ENCODE measurements around the gene IGFBP2. TPM values are rescaled to one million over a fixed set of nuclear protein-coding genes. Genes with fewer than 3 reads are reported as not detected.

The IGFBP2 gene
- total and polyA plus RNA-seq, 9 of the 15 experiments (the other 6 are each of a cell fraction or from before 2014, with no cell fraction given) = 0.93 TPM; not detected in 8

- TF ChIP-seq TCF3 (CRISPR knock-in tag; IDR thresholded peaks at IDR 0.05) (peak; percentile 77), EP300 (IDR thresholded peaks at IDR 0.05; ENCODE audit: low read length) (peak; percentile 59; the same call in 1 of the 2 replicates), CREM (IDR thresholded peaks at IDR 0.05; ENCODE audit: low read depth) (peak; percentile 47; the same call in 1 of the 2 replicates), RNF2 (IDR thresholded peaks at IDR 0.05) (peak; percentile 51; the same call in 1 of the 2 replicates), EGR1 (conservative IDR thresholded peaks at IDR 0.05) (peak; percentile 87), LCOR (CRISPR knock-in tag; IDR thresholded peaks at IDR 0.05) (0 out of 2 replicates have a peak, but pooled peaks have one; percentile 46), ARID1B (IDR thresholded peaks at IDR 0.05) (peak; percentile 80), ZNF12 (CRISPR knock-in tag; IDR thresholded peaks at IDR 0.05) (no peak), TBL1XR1 (IDR thresholded peaks at IDR 0.05; ENCODE audit: low read length in 2 of 2) (peak in 1 of 2 experiments; percentile 18; a peak in 1 of 4 replicates), ZBTB8A (IDR thresholded peaks at IDR 0.05; ENCODE audit: partially characterized antibody) (no peak), NFE2 (IDR thresholded peaks at IDR 0.05; ENCODE audit: low read depth) (no peak), PPARD (CRISPR knock-in tag; IDR thresholded peaks at IDR 0.05) (no peak), BHLHE40 (IDR thresholded peaks at IDR 0.05; ENCODE audit: low read length) (peak; percentile 60; the same call in 1 of the 2 replicates), DPF2 (IDR thresholded peaks at IDR 0.05) (peak; percentile 79), KLF16 (IDR thresholded peaks at IDR 0.05) (peak; percentile 67; the same call in 1 of the 2 replicates), RCOR1 (IDR thresholded peaks at IDR 0.05; ENCODE audit: borderline replicate concordance in 1 of 2, low read depth in 2 of 2, low read length in 2 of 2) (peak in 1 of 2 experiments; percentile 83; a peak in 2 of 4 replicates), FIP1L1 (IDR thresholded peaks at IDR 0.05; ENCODE audit: low read depth, low read length, poor library complexity, severe bottlenecking) (no peak)
- TF ChIP-seq, protein P1, sequence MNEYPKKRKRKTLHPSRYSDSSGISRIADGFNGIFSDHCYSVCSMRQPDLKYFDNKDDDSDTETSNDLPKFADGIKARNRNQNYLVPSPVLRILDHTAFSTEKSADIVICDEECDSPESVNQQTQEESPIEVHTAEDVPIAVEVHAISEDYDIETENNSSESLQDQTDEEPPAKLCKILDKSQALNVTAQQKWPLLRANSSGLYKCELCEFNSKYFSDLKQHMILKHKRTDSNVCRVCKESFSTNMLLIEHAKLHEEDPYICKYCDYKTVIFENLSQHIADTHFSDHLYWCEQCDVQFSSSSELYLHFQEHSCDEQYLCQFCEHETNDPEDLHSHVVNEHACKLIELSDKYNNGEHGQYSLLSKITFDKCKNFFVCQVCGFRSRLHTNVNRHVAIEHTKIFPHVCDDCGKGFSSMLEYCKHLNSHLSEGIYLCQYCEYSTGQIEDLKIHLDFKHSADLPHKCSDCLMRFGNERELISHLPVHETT (CRISPR knock-in tag; conservative IDR thresholded peaks at IDR 0.05 in 1 of 2, IDR thresholded peaks at IDR 0.05 in 1 of 2) = 0 out of 4 replicates have a peak, but pooled peaks of 1 of the 2 experiments have one; percentile 59
- TF ChIP-seq, protein P2, sequence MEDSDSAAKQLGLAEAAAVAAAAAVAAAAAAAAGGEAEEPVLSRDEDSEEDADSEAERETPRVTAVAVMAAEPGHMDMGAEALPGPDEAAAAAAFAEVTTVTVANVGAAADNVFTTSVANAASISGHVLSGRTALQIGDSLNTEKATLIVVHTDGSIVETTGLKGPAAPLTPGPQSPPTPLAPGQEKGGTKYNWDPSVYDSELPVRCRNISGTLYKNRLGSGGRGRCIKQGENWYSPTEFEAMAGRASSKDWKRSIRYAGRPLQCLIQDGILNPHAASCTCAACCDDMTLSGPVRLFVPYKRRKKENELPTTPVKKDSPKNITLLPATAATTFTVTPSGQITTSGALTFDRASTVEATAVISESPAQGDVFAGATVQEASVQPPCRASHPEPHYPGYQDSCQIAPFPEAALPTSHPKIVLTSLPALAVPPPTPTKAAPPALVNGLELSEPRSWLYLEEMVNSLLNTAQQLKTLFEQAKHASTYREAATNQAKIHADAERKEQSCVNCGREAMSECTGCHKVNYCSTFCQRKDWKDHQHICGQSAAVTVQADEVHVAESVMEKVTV (CRISPR knock-in tag; IDR thresholded peaks at IDR 0.05) = peak; percentile 61
- TF ChIP-seq, protein P3, sequence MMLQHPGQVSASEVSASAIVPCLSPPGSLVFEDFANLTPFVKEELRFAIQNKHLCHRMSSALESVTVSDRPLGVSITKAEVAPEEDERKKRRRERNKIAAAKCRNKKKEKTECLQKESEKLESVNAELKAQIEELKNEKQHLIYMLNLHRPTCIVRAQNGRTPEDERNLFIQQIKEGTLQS (IDR thresholded peaks at IDR 0.05) = peak; percentile 78
- TF ChIP-seq, protein P3 (CRISPR knock-in tag; conservative IDR thresholded peaks at IDR 0.05) = no peak
- TF ChIP-seq, protein P4, sequence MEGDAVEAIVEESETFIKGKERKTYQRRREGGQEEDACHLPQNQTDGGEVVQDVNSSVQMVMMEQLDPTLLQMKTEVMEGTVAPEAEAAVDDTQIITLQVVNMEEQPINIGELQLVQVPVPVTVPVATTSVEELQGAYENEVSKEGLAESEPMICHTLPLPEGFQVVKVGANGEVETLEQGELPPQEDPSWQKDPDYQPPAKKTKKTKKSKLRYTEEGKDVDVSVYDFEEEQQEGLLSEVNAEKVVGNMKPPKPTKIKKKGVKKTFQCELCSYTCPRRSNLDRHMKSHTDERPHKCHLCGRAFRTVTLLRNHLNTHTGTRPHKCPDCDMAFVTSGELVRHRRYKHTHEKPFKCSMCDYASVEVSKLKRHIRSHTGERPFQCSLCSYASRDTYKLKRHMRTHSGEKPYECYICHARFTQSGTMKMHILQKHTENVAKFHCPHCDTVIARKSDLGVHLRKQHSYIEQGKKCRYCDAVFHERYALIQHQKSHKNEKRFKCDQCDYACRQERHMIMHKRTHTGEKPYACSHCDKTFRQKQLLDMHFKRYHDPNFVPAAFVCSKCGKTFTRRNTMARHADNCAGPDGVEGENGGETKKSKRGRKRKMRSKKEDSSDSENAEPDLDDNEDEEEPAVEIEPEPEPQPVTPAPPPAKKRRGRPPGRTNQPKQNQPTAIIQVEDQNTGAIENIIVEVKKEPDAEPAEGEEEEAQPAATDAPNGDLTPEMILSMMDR (IDR thresholded peaks at IDR 0.05 in 2 of 3, conservative IDR thresholded peaks at IDR 0.05 in 1 of 3; ENCODE audit: insufficient read depth in 2 of 3, low read depth in 1 of 3, low read length in 3 of 3) = peak; percentile 40 to 52 (median 43); a peak in 4 of 6 replicates
These were observed 31.4 kb downstream of the IGFBP2 start (continued) for GRCh38 chr2:216664593-216665034.
